GM23338 (cell line): ENCODE results near the gene TMEM86A. TPM values are rescaled to one million over a fixed set of nuclear protein-coding genes. Genes with fewer than 3 reads are reported as not detected.

Experiments used
- ATAC-seq: fragments of 200-7000 bp; cut with Tn5 transposase; 3 replicates; pipeline ENCODE4 v1.9.1; 2020
- DNase-seq: peaks from one replicate; pipeline ENCODE4 v3.0.0-alpha.2; 2015; ENCODE audit warnings: low spot score
- H2AFZ ChIP-seq: fragments of 200-600 bp; sonication (generic); 2 replicates; pipeline ENCODE4 v1.8.0; 2016; ENCODE audit warnings: antibody characterized with exemption, mild to moderate bottlenecking, moderate library complexity
- H3F3A ChIP-seq: fragments of 200-600 bp; sonication (generic); replicated peaks from 2 replicates; pipeline ENCODE4 v1.8.0; 2017; ENCODE audit warnings: antibody characterized with exemption, mixed run types, low read depth
- H3K27ac ChIP-seq: fragments of 200-600 bp; sonication (generic); 2 replicates; pipeline ENCODE4 v1.6.1; 2016; ENCODE audit warnings: low read depth
- H3K27me3 ChIP-seq: fragments of 200-600 bp; sonication (generic); 2 replicates; pipeline ENCODE4 v1.8.0; 2016; ENCODE audit warnings: mild to moderate bottlenecking, mixed run types, moderate library complexity; ENCODE audit not compliant: insufficient read depth
- H3K36me3 ChIP-seq: fragments of 200-600 bp; sonication (generic); 2 replicates; pipeline ENCODE4 v1.8.0; 2016; ENCODE audit warnings: mild to moderate bottlenecking; ENCODE audit not compliant: insufficient read depth
- H3K4me1 ChIP-seq: fragments of 200-600 bp; sonication (generic); 2 replicates; pipeline ENCODE4 v1.8.0; 2016; ENCODE audit warnings: mild to moderate bottlenecking, moderate library complexity; ENCODE audit not compliant: insufficient read depth
- H3K4me2 ChIP-seq: fragments of 200-600 bp; sonication (generic); 2 replicates; pipeline ENCODE4 v1.7.1; 2017; ENCODE audit warnings: mixed run types
- H3K4me3 ChIP-seq: fragments of 200-600 bp; sonication (generic); 2 replicates; pipeline ENCODE4 v1.6.1; 2016; ENCODE audit warnings: mixed run types
- H3K79me2 ChIP-seq: fragments of 200-600 bp; sonication (generic); replicated peaks from 2 replicates; pipeline ENCODE4 v1.8.0; 2017; ENCODE audit warnings: mild to moderate bottlenecking; ENCODE audit not compliant: insufficient read depth
- H3K9me2 ChIP-seq: fragments of 200-600 bp; sonication (generic); 2 replicates; pipeline ENCODE4 v1.8.0; 2017; ENCODE audit not compliant: insufficient read depth
- H4K20me1 ChIP-seq: fragments of 200-600 bp; sonication (generic); replicated peaks from 2 replicates; pipeline ENCODE4 v1.8.0; 2017; ENCODE audit warnings: mild to moderate bottlenecking; ENCODE audit not compliant: insufficient read depth
- H3K27ac Mint-ChIP-seq: 2 replicates; pipeline ENCODE4 v1.8.0; 2020; ENCODE audit warnings: inconsistent platforms, mild to moderate bottlenecking, moderate library complexity, mixed read lengths
- H3K27me3 Mint-ChIP-seq: 3 replicates; pipeline ENCODE4 v1.8.0; 2022; ENCODE audit warnings: low read depth, mild to moderate bottlenecking, moderate library complexity, mixed read lengths, inconsistent platforms; ENCODE audit not compliant: insufficient read depth, poor library complexity
- H3K36me3 Mint-ChIP-seq: 3 replicates; pipeline ENCODE4 v1.8.0; 2021; ENCODE audit warnings: low read depth, mild to moderate bottlenecking, inconsistent platforms, moderate library complexity, mixed read lengths
- H3K4me1 Mint-ChIP-seq: 3 replicates; pipeline ENCODE4 v1.8.0; 2020; ENCODE audit warnings: mild to moderate bottlenecking, inconsistent platforms, mixed read lengths
- H3K4me3 Mint-ChIP-seq: 3 replicates; pipeline ENCODE4 v1.8.0; 2021; ENCODE audit warnings: moderate library complexity, mild to moderate bottlenecking, inconsistent platforms, mixed read lengths
- H3K9me3 Mint-ChIP-seq: 3 replicates; pipeline ENCODE4 v1.8.0; 2020; ENCODE audit warnings: moderate library complexity, mild to moderate bottlenecking, inconsistent platforms, mixed read lengths
- CREB1 ChIP-seq: fragments of 250-450 bp; sonication (Bioruptor Pico); IDR thresholded peaks from 2 replicates; pipeline ENCODE4 v1.5.0; 2020; ENCODE audit warnings: low read depth, mild to moderate bottlenecking, moderate library complexity
- ETS1 ChIP-seq: IDR thresholded peaks from 2 replicates; pipeline ENCODE4 v1.6.1; 2016; ENCODE audit warnings: antibody characterized with exemption
- EZH2 ChIP-seq: fragments of 200-600 bp; sonication (generic); IDR thresholded peaks from one replicate; pipeline ENCODE4 v1.8.0; 2017; ENCODE audit warnings: antibody characterized with exemption, mild to moderate bottlenecking, low read depth; ENCODE audit not compliant: unreplicated experiment
- EZH2phosphoT487 ChIP-seq: fragments of 200-600 bp; sonication (generic); IDR thresholded peaks from one replicate; pipeline ENCODE4 v1.8.1; 2018; ENCODE audit warnings: antibody characterized with exemption; ENCODE audit not compliant: unreplicated experiment
- JUNB ChIP-seq: IDR thresholded peaks from one replicate; pipeline ENCODE4 v1.6.1; 2016; ENCODE audit warnings: antibody characterized with exemption; ENCODE audit not compliant: unreplicated experiment
- POLR2AphosphoS5 ChIP-seq: IDR thresholded peaks from 2 replicates; pipeline ENCODE4 v1.6.1; 2016; ENCODE audit warnings: antibody characterized with exemption, low read depth
- REST ChIP-seq: IDR thresholded peaks from one replicate; pipeline ENCODE4 v1.6.1; 2018; ENCODE audit warnings: antibody characterized with exemption; ENCODE audit not compliant: unreplicated experiment
- STAT1 ChIP-seq: IDR thresholded peaks from one replicate; pipeline ENCODE4 v1.6.1; 2016; ENCODE audit warnings: antibody characterized with exemption; ENCODE audit not compliant: unreplicated experiment
- ZNF114 ChIP-seq: fragments of 250-450 bp; sonication (Bioruptor Pico); IDR thresholded peaks from 2 replicates; pipeline ENCODE4 v1.5.0; 2020; ENCODE audit warnings: mild to moderate bottlenecking, moderate library complexity
- ZNF331 ChIP-seq: fragments of 250-450 bp; sonication (Bioruptor Pico); IDR thresholded peaks from 2 replicates; pipeline ENCODE4 v1.5.0; 2020; ENCODE audit warnings: low read depth, mild to moderate bottlenecking, moderate library complexity
- polyA plus RNA-seq: library from polyadenylated mRNA; unstranded; fragments of >200 nt; fragmentation: Nextera tagmentation; extraction: Ambion mirVana; gene quantifications from 2 replicates; pipeline ENCODE4 v1.2.1, GENCODE V29; 2016
- total RNA-seq: library from RNA; depleted of rRNA; stranded (reverse); fragments of >200 nt; shearing (Covaris generic); gene quantifications from 2 replicates; pipeline ENCODE4 v1.2.3, GENCODE V29; 2014
- TF ChIP-seq, protein P1 (sequence below), 2 experiments: fragments of 200-600 bp in 1 of 2; sonication (generic) in 1 of 2; conservative IDR thresholded peaks; 2 replicates each; pipeline versions ENCODE4 v1.5.1 to v1.6.1; 2016 to 2017; ENCODE audit warnings: antibody characterized with exemption in 2 of 2, low read depth in 2 of 2, mild to moderate bottlenecking in 2 of 2, moderate library complexity in 1 of 2

Gene TMEM86A
- total and polyA plus RNA-seq, 2 experiments from 2014 or later: 0.45 to 0.91 TPM

DNA sequence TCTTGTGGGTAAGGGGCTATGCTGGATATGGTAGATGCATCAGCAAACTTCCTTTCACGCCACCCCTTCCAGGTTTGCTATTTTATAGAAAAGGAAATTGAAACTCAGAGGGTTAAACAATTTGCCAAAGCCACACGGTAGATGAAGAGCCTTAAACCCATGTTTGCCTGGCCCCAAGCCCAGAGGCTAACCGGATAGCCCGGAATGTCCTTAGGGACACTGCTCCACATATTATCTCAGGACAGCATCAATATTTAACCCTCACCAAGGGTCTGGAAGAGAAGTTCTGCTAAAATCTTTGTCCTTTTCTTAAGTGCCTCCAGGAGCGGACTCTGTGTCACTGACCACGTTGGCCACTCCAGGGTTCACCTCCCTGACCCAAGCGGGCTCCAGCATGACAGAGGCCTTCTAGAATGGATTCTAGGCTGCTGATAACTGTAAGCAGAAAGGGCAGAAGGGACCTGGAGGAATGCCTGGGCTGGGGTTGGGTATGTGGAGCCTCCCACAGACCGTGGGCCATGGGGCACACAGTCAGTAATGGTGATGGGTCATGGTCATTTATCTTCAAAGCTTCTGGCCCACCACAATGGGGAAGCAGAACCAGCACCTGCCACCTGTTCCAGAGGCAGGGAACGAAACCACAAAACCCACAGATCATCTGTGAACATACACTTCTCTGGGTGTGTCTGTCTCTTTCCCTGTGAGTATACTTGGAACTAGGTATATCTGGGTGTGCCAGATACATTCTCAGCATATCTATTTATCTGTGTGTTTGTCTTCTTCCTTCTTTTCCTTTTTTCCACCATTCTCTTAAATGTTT lies 5.4 kb upstream of the TMEM86A start (continued):
- TF ChIP-seq REST: no peak

- H3K27me3 Mint-ChIP-seq: peaks cover 13% of the 10 kb centered on the region
- H3K27ac Mint-ChIP-seq: no peak overlapping the region
- H3K4me2 ChIP-seq: no peak overlapping the region
- peak overlapping the region; percentile 87; the same call in 1 of the 2 replicates for H2AFZ ChIP-seq
- H3K9me2 ChIP-seq: no peaks in the 10 kb centered on the region
- no peaks in the 10 kb centered on the region for H4K20me1 ChIP-seq
- H3K79me2 ChIP-seq: no peaks in the 10 kb centered on the region
- H3K27ac ChIP-seq: no peak overlapping the region
- no peak for ATAC-seq
- H3K36me3 ChIP-seq: no peaks in the 10 kb centered on the region
- H3F3A ChIP-seq: 0 out of 2 replicates have a peak, but pooled peaks cover 2% of the 10 kb centered on the region
- no peaks in the 10 kb centered on the region; the same call in 2 of the 3 replicates for H3K36me3 Mint-ChIP-seq
- no peak for DNase-seq
- peaks cover 10% of the 10 kb centered on the region; the same call in 1 of the 2 replicates for H3K27me3 ChIP-seq
- H3K4me3 ChIP-seq: no peak overlapping the region
- H3K4me1 Mint-ChIP-seq: peaks cover 7% of the 10 kb centered on the region; the same call in 2 of the 3 replicates
- H3K9me3 Mint-ChIP-seq: no peaks in the 10 kb centered on the region
- H3K4me3 Mint-ChIP-seq: no peak overlapping the region
- peaks cover 7% of the 10 kb centered on the region; the same call in 1 of the 2 replicates for H3K4me1 ChIP-seq
- TF ChIP-seq POLR2AphosphoS5 (no peak), JUNB (no peak), ZNF331 (no peak), ZNF114 (CRISPR knock-in tag) (no peak), STAT1 (no peak), EZH2 (no peak), CREB1 (no peak), EZH2phosphoT487 (no peak), ETS1 (no peak), REST (no peak)
- TF ChIP-seq, protein P1, sequence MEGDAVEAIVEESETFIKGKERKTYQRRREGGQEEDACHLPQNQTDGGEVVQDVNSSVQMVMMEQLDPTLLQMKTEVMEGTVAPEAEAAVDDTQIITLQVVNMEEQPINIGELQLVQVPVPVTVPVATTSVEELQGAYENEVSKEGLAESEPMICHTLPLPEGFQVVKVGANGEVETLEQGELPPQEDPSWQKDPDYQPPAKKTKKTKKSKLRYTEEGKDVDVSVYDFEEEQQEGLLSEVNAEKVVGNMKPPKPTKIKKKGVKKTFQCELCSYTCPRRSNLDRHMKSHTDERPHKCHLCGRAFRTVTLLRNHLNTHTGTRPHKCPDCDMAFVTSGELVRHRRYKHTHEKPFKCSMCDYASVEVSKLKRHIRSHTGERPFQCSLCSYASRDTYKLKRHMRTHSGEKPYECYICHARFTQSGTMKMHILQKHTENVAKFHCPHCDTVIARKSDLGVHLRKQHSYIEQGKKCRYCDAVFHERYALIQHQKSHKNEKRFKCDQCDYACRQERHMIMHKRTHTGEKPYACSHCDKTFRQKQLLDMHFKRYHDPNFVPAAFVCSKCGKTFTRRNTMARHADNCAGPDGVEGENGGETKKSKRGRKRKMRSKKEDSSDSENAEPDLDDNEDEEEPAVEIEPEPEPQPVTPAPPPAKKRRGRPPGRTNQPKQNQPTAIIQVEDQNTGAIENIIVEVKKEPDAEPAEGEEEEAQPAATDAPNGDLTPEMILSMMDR (conservative IDR thresholded peaks at IDR 0.05; ENCODE audit: low read depth in 2 of 2): no peak
Observed at GRCh38 chr11:18696638-18697225, 1.8 kb upstream of the TMEM86A start.
